ENCODE results near the gene RARS1.

RARS1 gene

GRCh38 chr5:168557389-168557788 is 71.1 kb downstream of the RARS1 start:
- no peak for DNase-seq (ENCODE audit: low spot score)

DNA sequence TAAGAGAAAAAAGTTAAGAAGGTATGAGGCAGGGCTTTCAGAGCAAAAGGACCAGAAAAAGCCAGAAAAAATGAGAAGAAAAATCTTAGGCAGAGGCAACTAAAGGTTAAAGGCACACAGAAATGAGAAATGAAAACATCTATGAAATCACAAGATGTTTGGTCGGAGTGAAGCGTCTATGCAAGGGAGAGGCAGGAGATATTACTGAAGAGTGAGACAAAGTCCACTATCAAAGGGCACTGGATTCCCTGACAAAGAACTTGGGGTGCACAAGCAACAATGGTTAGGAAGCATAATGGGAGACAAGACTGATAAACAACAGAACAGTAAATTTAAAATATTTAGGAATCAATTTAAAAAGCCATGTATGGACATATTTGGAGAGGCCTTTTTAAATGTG is 76.0 kb downstream of the RARS1 start:
- no peak for DNase-seq (ENCODE audit: low spot score)

DNA sequence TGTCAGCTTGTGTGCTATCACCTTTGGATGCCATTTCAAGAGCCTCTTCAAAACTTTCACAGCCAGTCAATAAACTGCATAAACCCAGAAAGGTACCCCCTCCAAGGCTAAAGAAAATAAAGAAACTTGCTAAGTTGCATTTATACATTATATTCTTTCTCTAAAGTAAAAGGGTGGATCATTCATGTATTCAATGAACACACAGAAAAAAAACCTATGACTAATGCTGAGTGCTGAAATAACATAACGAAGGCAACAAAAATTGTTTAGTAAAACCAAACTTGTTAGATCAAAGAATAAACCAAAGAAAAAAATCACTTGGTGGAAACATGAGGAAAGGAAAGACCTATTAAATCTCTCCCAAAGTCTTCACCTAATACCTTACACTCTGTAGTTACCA is 77.7 kb downstream of the RARS1 start:
- no peak for DNase-seq (ENCODE audit: low spot score)

- DNase-seq (ENCODE audit: low spot score) = no peak
Observed at GRCh38 chr5:168568738-168569137, 82.5 kb downstream of the RARS1 start.
